CD4-positive, alpha-beta T cell treated with Interferon gamma for 1 hour (primary cell): ENCODE measurements around the gene TAF11L14.

Experiments
- DNase-seq: peaks from one replicate; pipeline ENCODE4 v3.0.0-alpha.2; 2020

TAF11L14 gene

DNA sequence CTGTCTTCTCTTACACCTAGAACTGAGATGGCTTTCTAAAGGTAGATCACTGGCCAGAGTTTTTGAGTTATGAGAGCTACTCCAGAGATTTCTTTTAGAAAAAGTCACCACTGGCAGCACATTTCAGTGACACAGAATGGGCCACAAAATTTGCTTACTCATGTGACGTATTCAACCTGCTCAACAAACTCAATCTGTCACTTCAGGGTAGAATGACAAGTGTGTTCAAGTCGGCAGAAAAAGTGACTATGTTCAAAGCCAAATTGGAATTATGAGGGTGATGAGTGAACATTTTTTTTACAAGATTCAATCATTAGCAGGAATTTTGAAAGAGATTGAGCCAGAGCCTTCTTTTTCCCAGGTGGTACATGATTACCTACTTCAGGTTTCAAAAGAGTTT lies 46.5 kb downstream of the TAF11L14 start:
- no peak for DNase-seq
